Mucosa of rectum (tissue), 2 donors: ENCODE data around the gene HYAL1.
"Not testable (repeated sequence)": the region's sequence is repeated elsewhere in the genome, so short reads cannot be mapped to it uniquely, and the experiment has no call there.

Experiments
- H3K27ac ChIP-seq, 2 donors: one replicate each; pipeline ENCODE4 v1.7.0; 2013; ENCODE audit warnings: inconsistent platforms in 2 of 2, low read depth in 2 of 2, low read length in 2 of 2
- H3K27me3 ChIP-seq, 2 donors: one replicate each; pipeline ENCODE4 v1.7.0; 2013; ENCODE audit warnings: low read length in 2 of 2; ENCODE audit not compliant: control insufficient read depth in 2 of 2, insufficient read depth in 2 of 2
- H3K36me3 ChIP-seq, 2 donors: one replicate each; pipeline ENCODE4 v1.7.0; 2013; ENCODE audit warnings: low read length in 2 of 2; ENCODE audit not compliant: control insufficient read depth in 2 of 2, insufficient read depth in 2 of 2
- H3K4me1 ChIP-seq, 2 donors: one replicate each; pipeline ENCODE4 v1.7.0; 2013; ENCODE audit warnings: low read length in 2 of 2, mild to moderate bottlenecking in 1 of 2; ENCODE audit not compliant: control insufficient read depth in 2 of 2, insufficient read depth in 2 of 2
- H3K4me3 ChIP-seq, 2 donors: one replicate each; pipeline ENCODE4 v1.7.0; 2013; ENCODE audit warnings: low read length in 2 of 2
- H3K9ac ChIP-seq, 2 donors: one replicate each; pipeline ENCODE4 v1.7.0; 2013; ENCODE audit warnings: low read length in 2 of 2, low read depth in 1 of 2, mild to moderate bottlenecking in 1 of 2
- H3K9me3 ChIP-seq, 2 donors: one replicate each; pipeline ENCODE4 v1.7.0; 2013; ENCODE audit warnings: low read length in 2 of 2; ENCODE audit not compliant: control insufficient read depth in 2 of 2
- donor health status: healthy.
- donor health status: Normal muscosa, but diverticular disease.

The HYAL1 gene

GRCh38 chr3:50287262-50287661, 16.1 kb downstream of the HYAL1 start:
- Histone ChIP-seq H3K9me3 (no peaks in the 10 kb centered on the region), H3K4me1 (peaks cover 13 to 16% of the 10 kb centered on the region in 2 donors), H3K9ac (no peak overlapping the region), H3K27ac (no peak overlapping the region), H3K27me3 (no peaks in the 10 kb centered on the region), H3K36me3 (peaks cover 36% of the 10 kb centered on the region in 2 donors), H3K4me3 (no peak overlapping the region)

GRCh38 chr3:50286322-50287227, 16.8 kb downstream of the HYAL1 start:
- H3K4me3 ChIP-seq = no peak overlapping the region
- H3K9ac ChIP-seq = no peak overlapping the region
- no peak overlapping the region for H3K27ac ChIP-seq
- H3K27me3 ChIP-seq = no peaks in the 10 kb centered on the region
- H3K4me1 ChIP-seq = peaks cover 11 to 13% of the 10 kb centered on the region in 2 donors
- H3K36me3 ChIP-seq = peaks cover 36% of the 10 kb centered on the region in 2 donors
- H3K9me3 ChIP-seq = no peaks in the 10 kb centered on the region

GRCh38 chr3:50284121-50284520, 19.3 kb downstream of the HYAL1 start:
- not testable (repeated sequence) for H3K9me3 ChIP-seq, H3K27ac ChIP-seq, H3K9ac ChIP-seq, H3K27me3 ChIP-seq, H3K4me1 ChIP-seq, H3K4me3 ChIP-seq
- H3K36me3 ChIP-seq = peaks cover 24 to 25% of the 10 kb centered on the region in 2 donors

GRCh38 chr3:50279255-50280016, 23.9 kb downstream of the HYAL1 start:
- H3K27ac ChIP-seq = no peak overlapping the region

GRCh38 chr3:50278880-50279224, 24.5 kb downstream of the HYAL1 start, which contains the start of gene LSMEM2:
TSS of gene LSMEM2 (plus strand) at chr3:50279087. CDS start at chr3:50279114, 27 bp downstream.
- H3K9ac ChIP-seq = no peak within 1 kb of the TSS
- H3K36me3 ChIP-seq = peaks cover 0 to 2% of the 10 kb centered on the region in 2 donors
- H3K4me1 ChIP-seq = peaks cover 2 to 3% of the 10 kb centered on the region in 2 donors
- H3K4me3 ChIP-seq = no peak within 1 kb of the TSS
- H3K27me3 ChIP-seq = peaks cover 0 to 6% of the 10 kb centered on the region in 2 donors
- H3K27ac ChIP-seq = no peak within 1 kb of the TSS
- no peaks in the 10 kb centered on the region for H3K9me3 ChIP-seq

More at GRCh38 chr3:50279255-50280016, 23.9 kb downstream of the HYAL1 start:
- Histone ChIP-seq H3K9ac (no peak overlapping the region), H3K4me3 (no peak overlapping the region), H3K4me1 (no peaks in the 10 kb centered on the region), H3K9me3 (no peaks in the 10 kb centered on the region), H3K36me3 (peaks cover 0 to 2% of the 10 kb centered on the region in 2 donors), H3K27me3 (peaks cover 0 to 3% of the 10 kb centered on the region in 2 donors)

- Histone ChIP-seq H3K4me3 (no peak overlapping the region), H3K27ac (no peak overlapping the region), H3K4me1 (peaks cover 5 to 7% of the 10 kb centered on the region in 2 donors), H3K36me3 (peaks cover 0 to 2% of the 10 kb centered on the region in 2 donors), H3K9ac (no peak overlapping the region), H3K27me3 (peaks cover 0 to 7% of the 10 kb centered on the region in 2 donors), H3K9me3 (no peaks in the 10 kb centered on the region)
These were observed 25.1 kb downstream of the HYAL1 start for GRCh38 chr3:50278123-50278879.

- no peak overlapping the region for H3K9ac ChIP-seq
- peaks cover 0 to 7% of the 10 kb centered on the region in 2 donors for H3K27me3 ChIP-seq
- no peak overlapping the region for H3K27ac ChIP-seq
- no peak overlapping the region for H3K4me3 ChIP-seq
- H3K4me1 ChIP-seq = peaks cover 10 to 13% of the 10 kb centered on the region in 2 donors
- peaks cover 0 to 2% of the 10 kb centered on the region in 2 donors for H3K36me3 ChIP-seq
- H3K9me3 ChIP-seq = no peaks in the 10 kb centered on the region
These were observed 26.6 kb downstream of the HYAL1 start for GRCh38 chr3:50276762-50277101.

GRCh38 chr3:50275996-50276761, 27.2 kb downstream of the HYAL1 start:
- Histone ChIP-seq H3K9me3 (no peaks in the 10 kb centered on the region), H3K4me3 (no peak overlapping the region), H3K9ac (no peak overlapping the region), H3K27me3 (peaks cover 0 to 7% of the 10 kb centered on the region in 2 donors), H3K36me3 (peaks cover 0 to 5% of the 10 kb centered on the region in 2 donors), H3K4me1 (peaks cover 15 to 18% of the 10 kb centered on the region in 2 donors), H3K27ac (no peak overlapping the region)
